OCI-LY3 (cell line): ENCODE measurements around the gene PPME1.

Experiments used
- H2AFZ ChIP-seq: fragments of 200-600, 300-600 bp; shearing (Covaris generic); 2 replicates; pipeline ENCODE4 v1.6.0; 2014; ENCODE audit warnings: antibody characterized with exemption, low read depth, low read length
- H3K27ac ChIP-seq: fragments of 200-600, 300-600 bp; sonication (generic); 2 replicates; pipeline ENCODE4 v1.5.1; 2014; ENCODE audit warnings: mild to moderate bottlenecking, low read length, moderate library complexity, mixed read lengths
- H3K27me3 ChIP-seq: fragments of 200-600, 300-600 bp; sonication (generic); 2 replicates; pipeline ENCODE4 v1.6.1; 2014; ENCODE audit warnings: low read depth, low read length, mixed read lengths
- H3K36me3 ChIP-seq: fragments of 200-600, 300-600 bp; sonication (generic); replicated peaks from 2 replicates; pipeline ENCODE3; 2014; ENCODE audit warnings: low read depth, low read length, mixed read lengths
- H3K4me1 ChIP-seq: fragments of 300-600, 200-600 bp; sonication (generic); 2 replicates; pipeline ENCODE4 v1.6.1; 2014; ENCODE audit warnings: low read length, mixed read lengths
- H3K4me2 ChIP-seq: fragments of 200-600, 300-600 bp; sonication (generic); 2 replicates; pipeline ENCODE4 v1.6.1; 2014; ENCODE audit warnings: low read length, mixed read lengths
- H3K4me3 ChIP-seq: fragments of 300-600, 200-600 bp; sonication (generic); 2 replicates; pipeline ENCODE4 v1.5.1; 2014; ENCODE audit warnings: antibody characterized with exemption, mild to moderate bottlenecking, low read length, moderate library complexity
- H3K79me2 ChIP-seq: fragments of 300-600, 200-600 bp; shearing (Covaris generic); 2 replicates; pipeline ENCODE4 v1.6.1; 2014; ENCODE audit warnings: mild to moderate bottlenecking, low read length, mixed read lengths
- H3K9ac ChIP-seq: fragments of 300-600, 200-600 bp; shearing (Covaris generic); 2 replicates; pipeline ENCODE4 v1.6.0; 2014; ENCODE audit warnings: mild to moderate bottlenecking, low read length, moderate library complexity
- H3K9me3 ChIP-seq: fragments of 200-600, 300-600 bp; shearing (Covaris generic); 2 replicates; pipeline ENCODE4 v1.6.1; 2014; ENCODE audit warnings: low read length, mixed read lengths; ENCODE audit not compliant: insufficient read depth
- H4K20me1 ChIP-seq: fragments of 200-600, 300-600 bp; sonication (generic); 2 replicates; pipeline ENCODE4 v1.6.1; 2016; ENCODE audit warnings: low read length, mixed read lengths; ENCODE audit not compliant: insufficient read depth
- EZH2phosphoT487 ChIP-seq: fragments of 200-600 bp; shearing (Covaris generic); IDR thresholded peaks from 2 replicates; pipeline ENCODE4 v1.6.1; 2018; ENCODE audit warnings: antibody characterized with exemption, mixed run types, low read depth
- TF ChIP-seq, protein P1 (sequence below): fragments of 200-600, 300-600 bp; sonication (generic); IDR thresholded peaks from 2 replicates; pipeline ENCODE4 v1.5.1; 2014; ENCODE audit warnings: antibody characterized with exemption, low read length, low read depth

Gene PPME1

DNA sequence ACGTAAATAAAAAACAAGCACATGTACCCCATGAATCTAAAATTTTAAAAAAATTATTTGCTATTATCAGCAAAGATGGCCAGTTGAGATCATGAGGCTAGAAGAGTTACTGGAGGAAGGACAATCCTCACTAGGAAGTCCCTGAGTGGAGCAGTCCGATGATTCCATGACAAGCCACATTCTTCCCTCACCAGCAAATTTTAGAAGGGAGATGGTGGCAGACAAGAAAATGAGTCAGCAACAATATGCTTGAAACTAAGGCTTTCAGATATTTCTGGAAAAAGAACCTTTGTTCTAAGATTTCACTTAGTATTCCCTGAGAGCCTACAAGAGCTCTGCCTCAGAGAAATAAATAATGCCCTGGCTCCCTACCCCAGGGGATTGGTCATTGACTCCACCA lies 105.5 kb downstream of the PPME1 start:
- H3K4me3 ChIP-seq: no peak overlapping the region
- no peak overlapping the region for H3K9ac ChIP-seq
- H3K4me2 ChIP-seq: no peak overlapping the region
- no peak overlapping the region for H2AFZ ChIP-seq
- no peaks in the 10 kb centered on the region for H3K9me3 ChIP-seq
- TF ChIP-seq, protein P1, sequence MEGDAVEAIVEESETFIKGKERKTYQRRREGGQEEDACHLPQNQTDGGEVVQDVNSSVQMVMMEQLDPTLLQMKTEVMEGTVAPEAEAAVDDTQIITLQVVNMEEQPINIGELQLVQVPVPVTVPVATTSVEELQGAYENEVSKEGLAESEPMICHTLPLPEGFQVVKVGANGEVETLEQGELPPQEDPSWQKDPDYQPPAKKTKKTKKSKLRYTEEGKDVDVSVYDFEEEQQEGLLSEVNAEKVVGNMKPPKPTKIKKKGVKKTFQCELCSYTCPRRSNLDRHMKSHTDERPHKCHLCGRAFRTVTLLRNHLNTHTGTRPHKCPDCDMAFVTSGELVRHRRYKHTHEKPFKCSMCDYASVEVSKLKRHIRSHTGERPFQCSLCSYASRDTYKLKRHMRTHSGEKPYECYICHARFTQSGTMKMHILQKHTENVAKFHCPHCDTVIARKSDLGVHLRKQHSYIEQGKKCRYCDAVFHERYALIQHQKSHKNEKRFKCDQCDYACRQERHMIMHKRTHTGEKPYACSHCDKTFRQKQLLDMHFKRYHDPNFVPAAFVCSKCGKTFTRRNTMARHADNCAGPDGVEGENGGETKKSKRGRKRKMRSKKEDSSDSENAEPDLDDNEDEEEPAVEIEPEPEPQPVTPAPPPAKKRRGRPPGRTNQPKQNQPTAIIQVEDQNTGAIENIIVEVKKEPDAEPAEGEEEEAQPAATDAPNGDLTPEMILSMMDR: no peak
- no peak for TF ChIP-seq EZH2phosphoT487
- H3K79me2 ChIP-seq: no peaks in the 10 kb centered on the region
- peaks cover 22% of the 10 kb centered on the region for H3K27me3 ChIP-seq
- no peaks in the 10 kb centered on the region for H3K4me1 ChIP-seq
- H4K20me1 ChIP-seq: no peaks in the 10 kb centered on the region
- H3K36me3 ChIP-seq: no peaks in the 10 kb centered on the region
- no peak overlapping the region for H3K27ac ChIP-seq

DNA sequence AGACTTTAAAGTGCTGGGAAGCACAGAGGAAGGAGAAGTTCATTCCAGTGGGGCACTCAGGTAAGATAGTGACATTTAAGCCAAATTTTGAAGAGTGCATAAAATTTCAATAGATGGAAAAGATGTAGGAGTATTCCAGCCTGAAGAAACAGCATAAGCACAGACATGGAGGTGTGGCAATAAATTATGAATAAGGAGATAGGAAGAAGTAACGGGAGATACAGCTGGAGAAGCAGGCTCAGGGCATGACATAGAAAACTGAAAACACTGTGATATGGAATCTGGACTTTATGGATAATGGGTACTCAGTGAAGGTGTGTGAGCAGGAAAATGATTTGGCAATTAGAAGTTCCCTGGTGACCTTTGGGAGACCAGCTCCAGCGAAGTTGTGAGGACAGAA lies 107.0 kb downstream of the PPME1 start:
- Histone ChIP-seq H3K36me3 (no peaks in the 10 kb centered on the region), H3K4me2 (no peak overlapping the region), H3K4me1 (no peaks in the 10 kb centered on the region), H3K27me3 (peaks cover 11% of the 10 kb centered on the region; the same call in 1 of the 2 replicates), H4K20me1 (no peaks in the 10 kb centered on the region), H3K9me3 (no peaks in the 10 kb centered on the region), H3K27ac (no peak overlapping the region), H3K4me3 (no peak overlapping the region), H3K79me2 (no peaks in the 10 kb centered on the region), H3K9ac (no peak overlapping the region), H2AFZ (no peak overlapping the region)
- TF ChIP-seq, protein P1: no peak
- no peak for TF ChIP-seq EZH2phosphoT487

DNA sequence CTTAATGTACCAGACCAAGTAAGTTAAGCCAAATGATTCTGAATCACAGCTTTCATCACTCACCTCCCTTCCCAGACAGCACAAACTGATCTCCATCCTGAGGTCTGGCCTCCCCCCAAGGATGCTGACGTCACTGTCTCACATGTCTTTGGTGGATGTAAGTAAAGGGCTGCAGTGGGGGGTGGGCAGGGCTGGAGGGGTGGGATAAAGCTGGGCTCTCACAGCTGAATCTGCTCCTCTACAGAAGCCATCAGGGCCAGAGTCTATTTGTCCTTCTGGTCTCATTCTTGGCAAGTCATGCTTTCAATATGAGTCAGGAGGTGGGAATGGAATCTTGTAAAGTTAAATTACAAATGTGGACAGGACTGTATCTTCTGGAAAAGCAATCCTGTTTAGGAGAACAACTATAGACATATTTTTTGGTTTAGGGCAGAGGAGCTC lies 107.7 kb downstream of the PPME1 start:
- no peak overlapping the region for H3K4me2 ChIP-seq
- H3K79me2 ChIP-seq: no peaks in the 10 kb centered on the region
- no peak overlapping the region for H3K27ac ChIP-seq
- no peaks in the 10 kb centered on the region for H4K20me1 ChIP-seq
- no peak overlapping the region for H2AFZ ChIP-seq
- H3K4me1 ChIP-seq: no peaks in the 10 kb centered on the region
- no peaks in the 10 kb centered on the region for H3K9me3 ChIP-seq
- H3K36me3 ChIP-seq: no peaks in the 10 kb centered on the region
- peaks cover 7% of the 10 kb centered on the region; the same call in 1 of the 2 replicates for H3K27me3 ChIP-seq
- TF ChIP-seq EZH2phosphoT487: no peak
- TF ChIP-seq, protein P1: no peak
- no peak overlapping the region for H3K9ac ChIP-seq
- no peak overlapping the region for H3K4me3 ChIP-seq

DNA sequence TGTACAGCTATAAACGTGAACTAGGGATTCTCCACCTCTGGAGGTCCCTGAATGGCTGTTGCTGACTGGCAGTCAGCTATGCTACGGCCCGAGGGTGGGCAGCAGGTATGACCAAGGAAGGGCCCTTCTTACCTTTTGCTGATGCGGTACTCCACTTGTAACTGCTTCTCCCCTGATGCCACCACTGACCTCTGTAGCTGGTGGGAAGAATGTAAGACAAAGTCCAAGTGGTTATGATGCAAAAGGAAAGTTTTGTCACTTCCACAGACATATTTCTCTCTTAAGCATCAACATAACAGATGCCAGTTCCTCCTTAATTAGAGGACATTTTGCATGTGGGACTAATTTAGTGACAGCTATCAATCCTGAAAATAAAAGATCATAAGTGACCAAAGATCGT lies 108.2 kb downstream of the PPME1 start:
- H3K4me3 ChIP-seq: no peak overlapping the region
- H3K27ac ChIP-seq: no peak overlapping the region
- no peak for TF ChIP-seq EZH2phosphoT487
- TF ChIP-seq, protein P1: no peak
- no peak overlapping the region for H3K4me2 ChIP-seq
- H3K79me2 ChIP-seq: no peaks in the 10 kb centered on the region
- H3K27me3 ChIP-seq: peaks cover 7% of the 10 kb centered on the region; the same call in 1 of the 2 replicates
- H2AFZ ChIP-seq: no peak overlapping the region
- H3K9ac ChIP-seq: no peak overlapping the region
- H3K4me1 ChIP-seq: no peaks in the 10 kb centered on the region
- H3K36me3 ChIP-seq: no peaks in the 10 kb centered on the region
- H4K20me1 ChIP-seq: no peaks in the 10 kb centered on the region
- H3K9me3 ChIP-seq: no peaks in the 10 kb centered on the region
